AG08396 (cell line): ENCODE results near the gene PDGFA.
A peak's percentile ranks its signal among the peaks of the same experiment; 100 is the strongest.

Experiments
- DNase-seq: peaks from one replicate; pipeline ENCODE4 v3.0.0; 2012; ENCODE audit warnings: low spot score, mixed read lengths

The PDGFA gene

GRCh38 chr7:460374-461116, 59.1 kb downstream of the PDGFA start:
- DNase-seq, result peak; percentile 86

GRCh38 chr7:459584-460373, 59.9 kb downstream of the PDGFA start:
- DNase-seq, result no peak

GRCh38 chr7:458511-459245, 61.0 kb downstream of the PDGFA start:
- no peak for DNase-seq

GRCh38 chr7:457814-458510, 61.7 kb downstream of the PDGFA start:
- DNase-seq, result no peak

- DNase-seq, result no peak
Measured at GRCh38 chr7:455110-455928, 64.3 kb downstream of the PDGFA start.

- no peak for DNase-seq
Measured at GRCh38 chr7:454356-455109, 65.1 kb downstream of the PDGFA start.

GRCh38 chr7:453597-454306, 65.9 kb downstream of the PDGFA start:
- no peak for DNase-seq

- no peak for DNase-seq
Measured at GRCh38 chr7:452791-453455, 66.7 kb downstream of the PDGFA start.

- peak; percentile 70 for DNase-seq
Measured at GRCh38 chr7:452226-452751, 67.4 kb downstream of the PDGFA start.

- DNase-seq, result no peak
Measured at GRCh38 chr7:451255-452225, 68.1 kb downstream of the PDGFA start.

- DNase-seq, result no peak
Measured at GRCh38 chr7:450741-451140, 68.9 kb downstream of the PDGFA start.

GRCh38 chr7:450036-450435, 69.6 kb downstream of the PDGFA start:
- DNase-seq, result no peak

GRCh38 chr7:449324-450019, 70.2 kb downstream of the PDGFA start:
- DNase-seq, result no peak

GRCh38 chr7:447523-447922, 72.1 kb downstream of the PDGFA start:
- no peak for DNase-seq
